Suprapubic skin (tissue), 4 donors: Measurements from ENCODE around the gene TEAD1. TPM values are rescaled to one million over a fixed set of nuclear protein-coding genes. Genes with fewer than 3 reads are reported as not detected.

Source experiments
- DNase-seq, 2 donors: peaks; one replicate each; pipeline ENCODE4 v3.0.0-alpha.2; 2019; ENCODE audit warnings: low spot score in 2 of 2
- H3K27ac ChIP-seq: fragments of 200-600 bp; sonication (generic); one replicate; pipeline ENCODE4 v1.5.1; 2019
- H3K27me3 ChIP-seq: fragments of 200-600 bp; sonication (generic); one replicate; pipeline ENCODE4 v1.5.1; 2019
- H3K36me3 ChIP-seq: fragments of 200-600 bp; sonication (generic); one replicate; pipeline ENCODE4 v1.5.1; 2019
- H3K4me1 ChIP-seq: fragments of 200-600 bp; sonication (generic); one replicate; pipeline ENCODE4 v1.5.1; 2019
- H3K4me3 ChIP-seq: fragments of 200-600 bp; sonication (generic); one replicate; pipeline ENCODE4 v1.5.1; 2019; ENCODE audit warnings: mild to moderate bottlenecking
- H3K9me3 ChIP-seq: fragments of 200-600 bp; sonication (generic); one replicate; pipeline ENCODE4 v1.5.1; 2019
- CTCF ChIP-seq, 2 donors: fragments of 200-600 bp in 1 of 2; fragments of 450-650 bp in 1 of 2; sonication (generic) in 1 of 2; IDR thresholded peaks; one replicate each; pipeline ENCODE4 v1.5.1; 2016 to 2019; ENCODE audit warnings: antibody characterized with exemption in 2 of 2, mild to moderate bottlenecking in 1 of 2, moderate library complexity in 1 of 2
- EP300 ChIP-seq: sonication (generic); formaldehyde crosslinking; IDR thresholded peaks from one replicate; pipeline ENCODE4 v1.6.1; 2017; ENCODE audit warnings: antibody characterized with exemption
- POLR2A ChIP-seq, 2 donors: fragments of 450-650 bp; IDR thresholded peaks; one replicate each; pipeline ENCODE4 v1.6.1; 2017; ENCODE audit warnings: antibody characterized with exemption in 2 of 2, mild to moderate bottlenecking in 2 of 2, moderate library complexity in 2 of 2
- POLR2AphosphoS5 ChIP-seq, 3 donors: sonication (generic); formaldehyde crosslinking; IDR thresholded peaks; one replicate each; pipeline ENCODE4 v1.6.1; 2017; ENCODE audit warnings: antibody characterized with exemption in 3 of 3
- WGBS: methylation state at CpG from one replicate; pipeline ENCODE4 v1.1.5; 2018; 5-methylcytosine and 5-hydroxymethylcytosine counted together
- total RNA-seq, 4 donors: library from RNA; depleted of rRNA; stranded (reverse); fragments of >200 nt; gene quantifications; one replicate each; pipeline ENCODE4 v1.1.0, GENCODE V29; 2016

Gene TEAD1
- total RNA-seq, 4 donors from 2014 or later: 60.3 to 84.8 (median 72.4) TPM

GRCh38 chr11:12770435-12770834 is 96.2 kb downstream of the TEAD1 start:
- Histone ChIP-seq H3K27me3 (no peaks in the 10 kb centered on the region), H3K27ac (no peak overlapping the region), H3K36me3 (no peaks in the 10 kb centered on the region), H3K9me3 (no peaks in the 10 kb centered on the region), H3K4me3 (no peak overlapping the region), H3K4me1 (peaks cover 29% of the 10 kb centered on the region)
- no peak for TF ChIP-seq EP300
- TF ChIP-seq POLR2AphosphoS5 (IDR thresholded peaks at IDR 0.05): no peak
- no peak for TF ChIP-seq CTCF (IDR thresholded peaks at IDR 0.05)
- no peak for TF ChIP-seq POLR2A (IDR thresholded peaks at IDR 0.05)
- WGBS: 100% methylated on average over 1 of the region's 1 CpG
- no peak for DNase-seq

GRCh38 chr11:12770966-12771597 is 96.9 kb downstream of the TEAD1 start:
- no peak for TF ChIP-seq CTCF (IDR thresholded peaks at IDR 0.05)
- TF ChIP-seq POLR2AphosphoS5 (IDR thresholded peaks at IDR 0.05): no peak
- no peak for TF ChIP-seq EP300
- no peak for TF ChIP-seq POLR2A (IDR thresholded peaks at IDR 0.05)
- Histone ChIP-seq H3K4me3 (no peak overlapping the region), H3K4me1 (peaks cover 29% of the 10 kb centered on the region), H3K36me3 (no peaks in the 10 kb centered on the region), H3K27me3 (no peaks in the 10 kb centered on the region), H3K9me3 (no peaks in the 10 kb centered on the region), H3K27ac (peak overlapping the region; percentile 60)
- 63% methylated on average over 8 of the region's 8 CpGs for WGBS
- DNase-seq: no peak

- H3K36me3 ChIP-seq: no peaks in the 10 kb centered on the region
- TF ChIP-seq POLR2AphosphoS5 (IDR thresholded peaks at IDR 0.05) (no peak), POLR2A (IDR thresholded peaks at IDR 0.05) (no peak), CTCF (IDR thresholded peaks at IDR 0.05) (no peak), EP300 (no peak)
- no peak overlapping the region for H3K27ac ChIP-seq
Measured at GRCh38 chr11:12771875-12772274, 97.7 kb downstream of the TEAD1 start.

GRCh38 chr11:12772324-12772723 is 98.1 kb downstream of the TEAD1 start:
- no peaks in the 10 kb centered on the region for H3K9me3 ChIP-seq
- DNase-seq: no peak
- 82% methylated on average over 1 of the region's 1 CpG for WGBS
- peaks cover 29% of the 10 kb centered on the region for H3K4me1 ChIP-seq
- no peak overlapping the region for H3K27ac ChIP-seq
- H3K4me3 ChIP-seq: no peak overlapping the region
- no peaks in the 10 kb centered on the region for H3K27me3 ChIP-seq
- no peaks in the 10 kb centered on the region for H3K36me3 ChIP-seq
- no peak for TF ChIP-seq CTCF (IDR thresholded peaks at IDR 0.05)
- no peak for TF ChIP-seq EP300
- no peak for TF ChIP-seq POLR2A (IDR thresholded peaks at IDR 0.05)
- no peak for TF ChIP-seq POLR2AphosphoS5 (IDR thresholded peaks at IDR 0.05)

More at GRCh38 chr11:12771875-12772274, 97.7 kb downstream of the TEAD1 start:
- Histone ChIP-seq H3K4me3 (no peak overlapping the region), H3K9me3 (no peaks in the 10 kb centered on the region), H3K27me3 (no peaks in the 10 kb centered on the region), H3K4me1 (peaks cover 29% of the 10 kb centered on the region)
- no peak for DNase-seq
- 96% methylated on average over 2 of the region's 2 CpGs for WGBS

GRCh38 chr11:12773591-12773990 is 99.4 kb downstream of the TEAD1 start:
- WGBS: 82% methylated on average over 2 of the region's 2 CpGs
- no peak for DNase-seq
- Histone ChIP-seq H3K9me3 (no peaks in the 10 kb centered on the region), H3K27me3 (no peaks in the 10 kb centered on the region), H3K4me1 (peaks cover 33% of the 10 kb centered on the region), H3K36me3 (no peaks in the 10 kb centered on the region), H3K4me3 (no peak overlapping the region), H3K27ac (no peak overlapping the region)
- no peak for TF ChIP-seq EP300
- TF ChIP-seq POLR2AphosphoS5 (IDR thresholded peaks at IDR 0.05): no peak
- no peak for TF ChIP-seq CTCF (IDR thresholded peaks at IDR 0.05)
- TF ChIP-seq POLR2A (IDR thresholded peaks at IDR 0.05): no peak
